ENCODE results near the gene SMAGP.
"Not testable (repeated sequence)": the region's sequence is repeated elsewhere in the genome, so short reads cannot be mapped to it uniquely, and the experiment has no call there.

GRCh38 chr12:51272810-51273209 lies 2.6 kb upstream of the SMAGP start:
- TF ChIP-seq EZH2 (IDR thresholded peaks at IDR 0.05; ENCODE audit: borderline replicate concordance, low read length): not testable (repeated sequence)
- TF ChIP-seq, protein P1, sequence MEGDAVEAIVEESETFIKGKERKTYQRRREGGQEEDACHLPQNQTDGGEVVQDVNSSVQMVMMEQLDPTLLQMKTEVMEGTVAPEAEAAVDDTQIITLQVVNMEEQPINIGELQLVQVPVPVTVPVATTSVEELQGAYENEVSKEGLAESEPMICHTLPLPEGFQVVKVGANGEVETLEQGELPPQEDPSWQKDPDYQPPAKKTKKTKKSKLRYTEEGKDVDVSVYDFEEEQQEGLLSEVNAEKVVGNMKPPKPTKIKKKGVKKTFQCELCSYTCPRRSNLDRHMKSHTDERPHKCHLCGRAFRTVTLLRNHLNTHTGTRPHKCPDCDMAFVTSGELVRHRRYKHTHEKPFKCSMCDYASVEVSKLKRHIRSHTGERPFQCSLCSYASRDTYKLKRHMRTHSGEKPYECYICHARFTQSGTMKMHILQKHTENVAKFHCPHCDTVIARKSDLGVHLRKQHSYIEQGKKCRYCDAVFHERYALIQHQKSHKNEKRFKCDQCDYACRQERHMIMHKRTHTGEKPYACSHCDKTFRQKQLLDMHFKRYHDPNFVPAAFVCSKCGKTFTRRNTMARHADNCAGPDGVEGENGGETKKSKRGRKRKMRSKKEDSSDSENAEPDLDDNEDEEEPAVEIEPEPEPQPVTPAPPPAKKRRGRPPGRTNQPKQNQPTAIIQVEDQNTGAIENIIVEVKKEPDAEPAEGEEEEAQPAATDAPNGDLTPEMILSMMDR (IDR thresholded peaks at IDR 0.05; ENCODE audit: low read length): not testable (repeated sequence)

All from OCI-LY1 (cell line).